Neural progenitor cell (in vitro differentiated cells): Measurements from ENCODE around the gene MACIR. TPM values are rescaled to one million over a fixed set of nuclear protein-coding genes. Genes with fewer than 3 reads are reported as not detected.
"Not testable (repeated sequence)": the region's sequence is repeated elsewhere in the genome, so short reads cannot be mapped to it uniquely, and the experiment has no call there.

Experiments used
- DNase-seq: peaks from one replicate; pipeline ENCODE4 v3.0.0-alpha.2; 2016; ENCODE audit warnings: low spot score
- H2AFZ ChIP-seq: fragments of 200-600 bp; sonication (generic); replicated peaks from 2 replicates; pipeline ENCODE4 v1.6.1; 2016; ENCODE audit warnings: antibody characterized with exemption
- H3F3A ChIP-seq: fragments of 200-600 bp; sonication (generic); 2 replicates; pipeline ENCODE4 v1.6.1; 2016; ENCODE audit warnings: antibody characterized with exemption, low read depth
- H3K27ac ChIP-seq: fragments of 200-600 bp; sonication (generic); 2 replicates; pipeline ENCODE4 v1.5.1; 2016; ENCODE audit warnings: mild to moderate bottlenecking
- H3K27me3 ChIP-seq: fragments of 200-600 bp; sonication (generic); 2 replicates; pipeline ENCODE4 v1.6.1; 2016; ENCODE audit warnings: mild to moderate bottlenecking, moderate library complexity
- H3K36me3 ChIP-seq: fragments of 200-600 bp; sonication (generic); 2 replicates; pipeline ENCODE4 v1.5.1; 2016
- H3K4me1 ChIP-seq: fragments of 200-600 bp; sonication (generic); 2 replicates; pipeline ENCODE4 v1.6.1; 2016; ENCODE audit warnings: mixed run types
- H3K4me2 ChIP-seq: fragments of 200-600 bp; sonication (generic); 2 replicates; pipeline ENCODE4 v1.6.1; 2016
- H3K4me3 ChIP-seq: fragments of 200-600 bp; sonication (generic); 2 replicates; pipeline ENCODE4 v1.5.1; 2016
- H3K79me2 ChIP-seq: fragments of 200-600 bp; sonication (generic); 2 replicates; pipeline ENCODE4 v1.6.1; 2016; ENCODE audit warnings: low read depth
- H3K9ac ChIP-seq: fragments of 200-600 bp; sonication (generic); 2 replicates; pipeline ENCODE4 v1.6.1; 2016
- H3K9me3 ChIP-seq: fragments of 200-600 bp; sonication (generic); 2 replicates; pipeline ENCODE4 v1.5.1; 2016; ENCODE audit warnings: low read depth
- H4K20me1 ChIP-seq: fragments of 200-600 bp; sonication (generic); 2 replicates; pipeline ENCODE4 v1.6.1; 2016; ENCODE audit warnings: low read depth
- H3K27ac Mint-ChIP-seq: 3 replicates; pipeline ENCODE4 v1.8.0; 2021; ENCODE audit warnings: mixed read lengths
- H3K27me3 Mint-ChIP-seq: 2 replicates; pipeline ENCODE4 v1.8.0; 2022; ENCODE audit warnings: low read depth, mild to moderate bottlenecking, inconsistent platforms, moderate library complexity, mixed read lengths; ENCODE audit not compliant: insufficient read depth
- H3K36me3 Mint-ChIP-seq: 3 replicates; pipeline ENCODE4 v1.8.0; 2021; ENCODE audit warnings: mixed read lengths
- H3K4me1 Mint-ChIP-seq: 3 replicates; pipeline ENCODE4 v1.8.0; 2021; ENCODE audit warnings: mixed read lengths
- H3K4me3 Mint-ChIP-seq: 3 replicates; pipeline ENCODE4 v1.8.0; 2021; ENCODE audit warnings: mild to moderate bottlenecking, moderate library complexity, mixed read lengths
- H3K9me3 Mint-ChIP-seq: 3 replicates; pipeline ENCODE4 v1.8.0; 2020; ENCODE audit warnings: mixed read lengths
- CTCF ChIP-seq: fragments of 200-600 bp; sonication (generic); IDR thresholded peaks from 2 replicates; pipeline ENCODE4 v1.5.1; 2017; ENCODE audit warnings: antibody characterized with exemption, mild to moderate bottlenecking
- EZH2 ChIP-seq: fragments of 200-600 bp; sonication (generic); IDR thresholded peaks from 2 replicates; pipeline ENCODE4 v1.6.1; 2017; ENCODE audit warnings: antibody characterized with exemption, mild to moderate bottlenecking, moderate library complexity
- EZH2phosphoT487 ChIP-seq: fragments of 200-600 bp; sonication (generic); IDR thresholded peaks from 2 replicates; pipeline ENCODE4 v1.6.1; 2017; ENCODE audit warnings: antibody characterized with exemption
- total RNA-seq: library from RNA; depleted of rRNA; stranded (reverse); fragments of >200 nt; gene quantifications from 2 replicates; pipeline ENCODE4 v1.2.3, GENCODE V29; 2015; ENCODE audit warnings: low replicate concordance

Gene MACIR
- total RNA-seq, 1 donor from 2014 or later: 26.3 TPM

GRCh38 chr5:103217101-103217500, 41.5 kb upstream of the MACIR start:
- Histone ChIP-seq H3K9ac (no peak overlapping the region), H3K9me3 (no peaks in the 10 kb centered on the region)
- no peaks in the 10 kb centered on the region for H3K4me1 Mint-ChIP-seq

GRCh38 chr5:103218164-103218563, 40.4 kb upstream of the MACIR start:
- Mint-ChIP-seq H3K27ac (no peak overlapping the region), H3K36me3 (no peaks in the 10 kb centered on the region), H3K4me3 (no peak overlapping the region), H3K9me3 (peaks cover 3% of the 10 kb centered on the region), H3K27me3 (peaks cover 2% of the 10 kb centered on the region), H3K4me1 (no peaks in the 10 kb centered on the region)
- TF ChIP-seq CTCF: no peak
- no peak for TF ChIP-seq EZH2
- no peak for TF ChIP-seq EZH2phosphoT487
- Histone ChIP-seq H4K20me1 (no peaks in the 10 kb centered on the region), H3K4me2 (no peak overlapping the region), H3K4me3 (no peak overlapping the region), H3F3A (no peaks in the 10 kb centered on the region), H3K79me2 (no peaks in the 10 kb centered on the region), H3K36me3 (no peaks in the 10 kb centered on the region), H3K9ac (no peak overlapping the region), H3K9me3 (no peaks in the 10 kb centered on the region), H3K4me1 (no peaks in the 10 kb centered on the region), H2AFZ (no peak overlapping the region), H3K27ac (no peak overlapping the region), H3K27me3 (no peaks in the 10 kb centered on the region)
- no peak for DNase-seq

More at GRCh38 chr5:103217101-103217500, 41.5 kb upstream of the MACIR start:
- H2AFZ ChIP-seq: no peak overlapping the region
- Mint-ChIP-seq H3K4me3 (no peak overlapping the region), H3K27me3 (peaks cover 2% of the 10 kb centered on the region), H3K9me3 (peaks cover 3% of the 10 kb centered on the region), H3K27ac (no peak overlapping the region), H3K36me3 (no peaks in the 10 kb centered on the region)
- TF ChIP-seq EZH2phosphoT487: no peak
- TF ChIP-seq CTCF: no peak
- no peak for TF ChIP-seq EZH2
- no peaks in the 10 kb centered on the region for H3K36me3 ChIP-seq
- H3K4me2 ChIP-seq: no peak overlapping the region
- H3K4me1 ChIP-seq: no peaks in the 10 kb centered on the region
- no peaks in the 10 kb centered on the region for H3F3A ChIP-seq
- no peak overlapping the region for H3K4me3 ChIP-seq
- no peaks in the 10 kb centered on the region for H3K79me2 ChIP-seq
- H3K27ac ChIP-seq: no peak overlapping the region
- no peaks in the 10 kb centered on the region for H3K27me3 ChIP-seq
- no peaks in the 10 kb centered on the region for H4K20me1 ChIP-seq
- DNase-seq: no peak

GRCh38 chr5:103219074-103219473, 39.5 kb upstream of the MACIR start:
- H3K9ac ChIP-seq, H3K36me3 Mint-ChIP-seq, H3K27ac ChIP-seq, H3F3A ChIP-seq, H3K4me3 ChIP-seq, DNase-seq, H3K4me3 Mint-ChIP-seq, H3K9me3 ChIP-seq, H3K27ac Mint-ChIP-seq, H2AFZ ChIP-seq, H3K27me3 Mint-ChIP-seq, H3K4me1 ChIP-seq, H4K20me1 ChIP-seq, H3K4me2 ChIP-seq, H3K79me2 ChIP-seq, H3K36me3 ChIP-seq, H3K4me1 Mint-ChIP-seq, H3K9me3 Mint-ChIP-seq, H3K27me3 ChIP-seq: not testable (repeated sequence)

GRCh38 chr5:103223031-103223955, 35.3 kb upstream of the MACIR start:
- H3K9me3 Mint-ChIP-seq: peaks cover 8% of the 10 kb centered on the region
- TF ChIP-seq EZH2 (no peak), CTCF (no peak), EZH2phosphoT487 (no peak)
- DNase-seq: no peak
- Histone ChIP-seq H3K27me3 (no peaks in the 10 kb centered on the region), H4K20me1 (no peaks in the 10 kb centered on the region), H3K4me3 (no peak overlapping the region), H3K9ac (no peak overlapping the region), H3K9me3 (no peaks in the 10 kb centered on the region), H3K79me2 (no peaks in the 10 kb centered on the region), H3K4me1 (no peaks in the 10 kb centered on the region), H2AFZ (peak overlapping the region; percentile 87), H3K4me2 (no peak overlapping the region), H3F3A (no peaks in the 10 kb centered on the region), H3K27ac (no peak overlapping the region), H3K36me3 (no peaks in the 10 kb centered on the region)
- H3K36me3 Mint-ChIP-seq: no peaks in the 10 kb centered on the region
- no peak overlapping the region for H3K4me3 Mint-ChIP-seq
- H3K27ac Mint-ChIP-seq: no peak overlapping the region
- peaks cover 2% of the 10 kb centered on the region for H3K27me3 Mint-ChIP-seq
- no peaks in the 10 kb centered on the region for H3K4me1 Mint-ChIP-seq
